ENCODE data around the gene SLC1A2.

SLC1A2 gene

GRCh38 chr11:35426351-35426750 lies 7.0 kb upstream of the SLC1A2 start:
- ChIA-PET CTCF (no interaction called here), POLR2A (no interaction called here)
- no peak for DNase-seq (ENCODE audit: extremely low spot score)
- TF ChIP-seq FOXA1 (IDR thresholded peaks at IDR 0.05), result no peak
- no peak for TF ChIP-seq ZNF384 (IDR thresholded peaks at IDR 0.05)
- TF ChIP-seq TARDBP (IDR thresholded peaks at IDR 0.05), result no peak
- no peak for TF ChIP-seq ELF4 (IDR thresholded peaks at IDR 0.05)
- no peak for TF ChIP-seq CTBP1 (IDR thresholded peaks at IDR 0.05; ENCODE audit: borderline replicate concordance)

- ChIA-PET POLR2A (no interaction called here), CTCF (no interaction called here)
- TF ChIP-seq FOXM1 (IDR thresholded peaks at IDR 0.05; ENCODE audit: borderline replicate concordance) (no peak), L3MBTL2 (conservative IDR thresholded peaks at IDR 0.05) (no peak), ELF4 (IDR thresholded peaks at IDR 0.05) (no peak), ZNF384 (IDR thresholded peaks at IDR 0.05) (no peak), CTBP1 (IDR thresholded peaks at IDR 0.05; ENCODE audit: borderline replicate concordance) (no peak), PKNOX1 (IDR thresholded peaks at IDR 0.05) (no peak), HDGF (IDR thresholded peaks at IDR 0.05; ENCODE audit: borderline replicate concordance) (no peak), BHLHE40 (IDR thresholded peaks at IDR 0.05; ENCODE audit: borderline replicate concordance) (no peak), FOXK2 (IDR thresholded peaks at IDR 0.05) (no peak), FOXA1 (IDR thresholded peaks at IDR 0.05) (no peak), SUZ12 (IDR thresholded peaks at IDR 0.05) (no peak), TARDBP (IDR thresholded peaks at IDR 0.05) (no peak), SP1 (IDR thresholded peaks at IDR 0.05) (no peak), ARNT (IDR thresholded peaks at IDR 0.05) (no peak), NFRKB (IDR thresholded peaks at IDR 0.05) (no peak), LEF1 (IDR thresholded peaks at IDR 0.05; ENCODE audit: borderline replicate concordance) (no peak)
- DNase-seq (ENCODE audit: extremely low spot score), result no peak
Observed at GRCh38 chr11:35425603-35426212, 6.3 kb upstream of the SLC1A2 start.

GRCh38 chr11:35424157-35424940 lies 5.0 kb upstream of the SLC1A2 start:
- TF ChIP-seq HDGF (IDR thresholded peaks at IDR 0.05; ENCODE audit: borderline replicate concordance) (no peak), FOXK2 (IDR thresholded peaks at IDR 0.05) (no peak), ELF4 (IDR thresholded peaks at IDR 0.05) (no peak), L3MBTL2 (conservative IDR thresholded peaks at IDR 0.05) (no peak), SP1 (IDR thresholded peaks at IDR 0.05) (no peak), NFRKB (IDR thresholded peaks at IDR 0.05) (no peak), FOXM1 (IDR thresholded peaks at IDR 0.05; ENCODE audit: borderline replicate concordance) (no peak), FOXA1 (IDR thresholded peaks at IDR 0.05) (no peak), PKNOX1 (IDR thresholded peaks at IDR 0.05) (no peak), CTBP1 (IDR thresholded peaks at IDR 0.05; ENCODE audit: borderline replicate concordance) (no peak), SUZ12 (IDR thresholded peaks at IDR 0.05) (no peak), LEF1 (IDR thresholded peaks at IDR 0.05; ENCODE audit: borderline replicate concordance) (no peak), ZNF384 (IDR thresholded peaks at IDR 0.05) (no peak), ARNT (IDR thresholded peaks at IDR 0.05) (no peak), TARDBP (IDR thresholded peaks at IDR 0.05) (no peak), BHLHE40 (IDR thresholded peaks at IDR 0.05; ENCODE audit: borderline replicate concordance) (no peak)
- POLR2A ChIA-PET, result no interaction called here
- no peak for DNase-seq (ENCODE audit: extremely low spot score)
- CTCF ChIA-PET, result no interaction called here

GRCh38 chr11:35420371-35420770 lies 1.0 kb upstream of the SLC1A2 start:
- TF ChIP-seq HDGF (IDR thresholded peaks at IDR 0.05; ENCODE audit: borderline replicate concordance), result no peak
- ChIA-PET POLR2A (no interaction called here), CTCF (no interaction called here)
- DNase-seq (ENCODE audit: extremely low spot score), result no peak

- peak; percentile 14 for DNase-seq (ENCODE audit: extremely low spot score)
- TF ChIP-seq FOXK2 (IDR thresholded peaks at IDR 0.05) (no peak), FOXM1 (IDR thresholded peaks at IDR 0.05; ENCODE audit: borderline replicate concordance) (no peak), LEF1 (IDR thresholded peaks at IDR 0.05; ENCODE audit: borderline replicate concordance) (no peak), PKNOX1 (IDR thresholded peaks at IDR 0.05) (no peak), ARNT (IDR thresholded peaks at IDR 0.05) (no peak), ZNF384 (IDR thresholded peaks at IDR 0.05) (no peak), ELF4 (IDR thresholded peaks at IDR 0.05) (no peak), BHLHE40 (IDR thresholded peaks at IDR 0.05; ENCODE audit: borderline replicate concordance) (no peak), SUZ12 (IDR thresholded peaks at IDR 0.05) (no peak), FOXA1 (IDR thresholded peaks at IDR 0.05) (no peak), SP1 (IDR thresholded peaks at IDR 0.05) (no peak), L3MBTL2 (conservative IDR thresholded peaks at IDR 0.05) (no peak), HDGF (IDR thresholded peaks at IDR 0.05; ENCODE audit: borderline replicate concordance) (no peak), NFRKB (IDR thresholded peaks at IDR 0.05) (no peak), TARDBP (IDR thresholded peaks at IDR 0.05) (no peak), CTBP1 (IDR thresholded peaks at IDR 0.05; ENCODE audit: borderline replicate concordance) (no peak)
- POLR2A ChIA-PET, result interaction anchor here (1.0 kb wide), 1 partner anchor 504 kb away, joined by 3 read pairs; the partner anchor contains the start of genes APIP and PDHX
- CTCF ChIA-PET, result interaction anchor here (0.6 kb wide), 2 partner anchors 144 to 862 kb away, joined by 3 to 5 read pairs; no protein-coding TSS in a partner anchor
Observed at GRCh38 chr11:35419830-35420333, 524 bp upstream of the SLC1A2 start.

All from HEK293T (cell line).